HG03442 (cell line): ENCODE data around the gene PCDHA9.
"Not testable (repeated sequence)": the region's sequence is repeated elsewhere in the genome, so short reads cannot be mapped to it uniquely, and the experiment has no call there.

Experiments
- ATAC-seq: cut with Tn5 transposase; IDR thresholded peaks from one replicate; pipeline ENCODE4 v1.9.1; 2021; ENCODE audit warnings: mild to moderate bottlenecking, moderate library complexity; ENCODE audit not compliant: unreplicated experiment

The PCDHA9 gene, protein sequence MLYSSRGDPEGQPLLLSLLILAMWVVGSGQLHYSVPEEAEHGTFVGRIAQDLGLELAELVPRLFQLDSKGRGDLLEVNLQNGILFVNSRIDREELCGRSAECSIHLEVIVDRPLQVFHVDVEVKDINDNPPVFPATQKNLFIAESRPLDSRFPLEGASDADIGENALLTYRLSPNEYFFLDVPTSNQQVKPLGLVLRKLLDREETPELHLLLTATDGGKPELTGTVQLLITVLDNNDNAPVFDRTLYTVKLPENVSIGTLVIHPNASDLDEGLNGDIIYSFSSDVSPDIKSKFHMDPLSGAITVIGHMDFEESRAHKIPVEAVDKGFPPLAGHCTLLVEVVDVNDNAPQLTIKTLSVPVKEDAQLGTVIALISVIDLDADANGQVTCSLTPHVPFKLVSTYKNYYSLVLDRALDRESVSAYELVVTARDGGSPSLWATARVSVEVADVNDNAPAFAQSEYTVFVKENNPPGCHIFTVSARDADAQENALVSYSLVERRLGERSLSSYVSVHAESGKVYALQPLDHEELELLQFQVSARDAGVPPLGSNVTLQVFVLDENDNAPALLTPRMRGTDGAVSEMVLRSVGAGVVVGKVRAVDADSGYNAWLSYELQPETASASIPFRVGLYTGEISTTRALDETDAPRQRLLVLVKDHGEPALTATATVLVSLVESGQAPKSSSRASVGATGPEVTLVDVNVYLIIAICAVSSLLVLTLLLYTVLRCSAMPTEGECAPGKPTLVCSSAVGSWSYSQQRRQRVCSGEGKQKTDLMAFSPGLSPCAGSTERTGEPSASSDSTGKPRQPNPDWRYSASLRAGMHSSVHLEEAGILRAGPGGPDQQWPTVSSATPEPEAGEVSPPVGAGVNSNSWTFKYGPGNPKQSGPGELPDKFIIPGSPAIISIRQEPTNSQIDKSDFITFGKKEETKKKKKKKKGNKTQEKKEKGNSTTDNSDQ

DNA sequence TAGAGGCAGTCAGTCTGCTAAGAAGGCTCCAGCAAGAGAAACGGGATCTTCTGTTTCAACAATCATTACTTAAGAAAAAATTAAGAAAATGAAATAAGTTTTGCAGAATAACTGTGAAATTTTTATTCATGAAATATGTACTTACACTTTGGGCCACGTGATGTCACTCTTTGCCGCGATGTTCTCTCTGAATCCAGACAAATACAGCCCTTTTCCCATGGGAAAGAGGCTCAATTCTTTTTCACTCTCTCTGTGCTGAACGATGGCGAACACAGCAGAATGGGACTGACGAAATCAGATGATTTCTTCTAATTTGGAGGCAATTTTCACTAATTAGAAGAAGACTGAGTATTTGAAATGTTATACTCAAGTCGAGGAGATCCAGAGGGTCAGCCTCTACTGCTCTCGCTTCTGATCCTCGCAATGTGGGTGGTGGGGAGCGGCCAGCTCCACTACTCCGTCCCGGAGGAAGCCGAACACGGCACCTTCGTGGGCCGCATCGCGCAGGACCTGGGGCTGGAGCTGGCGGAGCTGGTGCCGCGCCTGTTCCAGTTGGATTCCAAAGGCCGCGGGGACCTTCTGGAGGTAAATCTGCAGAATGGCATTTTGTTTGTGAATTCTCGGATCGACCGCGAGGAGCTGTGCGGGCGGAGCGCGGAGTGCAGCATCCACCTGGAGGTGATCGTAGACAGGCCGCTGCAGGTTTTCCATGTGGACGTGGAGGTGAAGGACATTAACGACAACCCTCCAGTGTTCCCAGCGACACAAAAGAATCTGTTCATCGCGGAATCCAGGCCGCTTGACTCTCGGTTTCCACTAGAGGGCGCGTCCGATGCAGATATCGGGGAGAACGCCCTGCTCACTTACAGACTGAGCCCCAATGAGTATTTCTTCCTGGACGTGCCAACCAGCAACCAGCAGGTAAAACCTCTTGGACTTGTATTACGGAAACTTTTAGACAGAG, at the start of gene PCDHA9:
Gene PCDHA9 (plus strand): TSS at position 244 of the 964 bp plus-strand sequence. CDS start 114 bp downstream, at position 358.
- not testable (repeated sequence) for ATAC-seq

DNA sequence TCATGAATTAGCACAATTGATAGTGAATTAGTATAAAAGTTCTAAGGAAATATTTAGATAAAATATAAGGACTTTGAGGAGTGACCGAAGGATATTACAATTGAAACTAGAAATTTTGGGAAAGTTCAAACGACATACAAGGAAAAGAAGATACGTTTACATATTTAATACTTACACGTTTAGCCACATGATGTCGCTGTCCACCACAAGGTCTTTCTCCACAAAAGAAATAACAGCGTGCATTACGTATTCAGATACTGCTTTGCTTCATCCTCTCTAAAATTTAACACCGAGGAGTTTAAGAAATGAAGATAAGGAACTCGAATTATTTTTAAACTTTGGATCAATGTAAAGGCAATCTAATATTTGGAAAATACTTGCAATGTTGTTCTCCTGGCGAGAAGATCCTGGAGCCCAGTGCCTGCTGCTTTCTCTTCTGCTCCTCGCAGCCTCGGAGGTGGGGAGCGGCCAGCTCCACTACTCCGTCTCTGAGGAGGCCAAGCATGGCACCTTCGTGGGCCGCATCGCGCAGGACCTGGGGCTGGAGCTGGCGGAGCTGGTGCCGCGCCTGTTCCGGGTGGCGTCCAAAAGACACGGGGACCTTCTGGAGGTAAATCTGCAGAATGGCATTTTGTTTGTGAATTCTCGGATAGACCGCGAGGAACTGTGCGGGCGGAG, 47.2 kb upstream of the PCDHA9 start, which contains the start of gene PCDHA3:
Gene PCDHA3 (plus strand): TSS at position 242 of the 678 bp plus-strand sequence.
- no peak for ATAC-seq

DNA sequence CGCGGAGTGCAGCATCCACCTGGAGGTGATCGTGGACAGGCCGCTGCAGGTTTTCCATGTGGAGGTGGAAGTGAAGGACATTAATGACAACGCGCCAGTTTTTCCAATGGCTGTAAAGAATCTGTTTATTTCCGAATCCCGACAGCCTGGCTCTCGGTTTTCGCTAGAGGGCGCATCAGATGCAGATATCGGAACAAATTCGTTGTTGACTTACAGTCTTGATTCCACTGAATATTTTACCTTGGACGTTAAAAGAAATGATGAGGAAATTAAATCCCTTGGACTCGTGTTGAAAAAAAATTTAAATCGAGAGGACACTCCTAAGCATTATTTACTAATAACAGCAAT, 46.7 kb upstream of the PCDHA9 start:
- no peak for ATAC-seq

DNA sequence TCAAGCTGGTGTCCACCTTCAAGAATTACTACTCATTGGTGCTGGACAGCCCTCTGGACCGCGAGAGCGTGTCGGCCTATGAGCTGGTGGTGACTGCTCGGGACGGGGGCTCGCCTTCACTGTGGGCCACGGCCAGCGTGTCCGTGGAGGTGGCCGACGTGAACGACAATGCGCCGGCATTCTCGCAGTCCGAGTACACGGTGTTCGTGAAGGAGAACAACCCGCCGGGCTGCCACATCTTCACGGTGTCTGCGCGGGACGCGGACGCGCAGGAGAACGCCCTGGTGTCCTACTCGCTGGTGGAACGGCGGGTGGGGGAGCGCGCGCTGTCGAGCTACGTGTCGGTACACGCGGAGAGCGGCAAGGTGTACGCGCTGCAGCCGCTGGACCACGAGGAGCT, 45.8 kb upstream of the PCDHA9 start:
- ATAC-seq: not testable (repeated sequence)

DNA sequence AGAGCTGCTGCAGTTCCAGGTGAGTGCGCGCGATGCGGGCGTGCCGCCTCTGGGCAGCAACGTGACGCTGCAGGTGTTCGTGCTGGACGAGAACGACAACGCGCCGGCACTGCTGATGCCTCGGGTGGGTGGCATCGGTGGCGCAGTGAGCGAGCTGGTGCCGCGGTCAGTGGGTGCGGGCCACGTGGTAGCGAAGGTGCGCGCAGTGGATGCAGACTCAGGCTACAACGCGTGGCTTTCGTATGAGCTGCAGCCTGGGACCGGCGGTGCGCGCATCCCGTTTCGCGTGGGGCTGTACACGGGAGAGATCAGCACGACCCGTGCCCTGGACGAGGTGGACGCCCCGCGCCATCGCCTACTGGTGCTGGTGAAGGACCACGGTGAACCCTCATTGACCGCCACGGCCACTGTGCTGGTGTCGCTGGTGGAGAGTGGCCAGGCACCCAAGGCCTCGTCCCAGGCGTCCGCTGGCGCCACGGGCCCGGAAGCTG, 45.4 kb upstream of the PCDHA9 start:
- no peak for ATAC-seq

DNA sequence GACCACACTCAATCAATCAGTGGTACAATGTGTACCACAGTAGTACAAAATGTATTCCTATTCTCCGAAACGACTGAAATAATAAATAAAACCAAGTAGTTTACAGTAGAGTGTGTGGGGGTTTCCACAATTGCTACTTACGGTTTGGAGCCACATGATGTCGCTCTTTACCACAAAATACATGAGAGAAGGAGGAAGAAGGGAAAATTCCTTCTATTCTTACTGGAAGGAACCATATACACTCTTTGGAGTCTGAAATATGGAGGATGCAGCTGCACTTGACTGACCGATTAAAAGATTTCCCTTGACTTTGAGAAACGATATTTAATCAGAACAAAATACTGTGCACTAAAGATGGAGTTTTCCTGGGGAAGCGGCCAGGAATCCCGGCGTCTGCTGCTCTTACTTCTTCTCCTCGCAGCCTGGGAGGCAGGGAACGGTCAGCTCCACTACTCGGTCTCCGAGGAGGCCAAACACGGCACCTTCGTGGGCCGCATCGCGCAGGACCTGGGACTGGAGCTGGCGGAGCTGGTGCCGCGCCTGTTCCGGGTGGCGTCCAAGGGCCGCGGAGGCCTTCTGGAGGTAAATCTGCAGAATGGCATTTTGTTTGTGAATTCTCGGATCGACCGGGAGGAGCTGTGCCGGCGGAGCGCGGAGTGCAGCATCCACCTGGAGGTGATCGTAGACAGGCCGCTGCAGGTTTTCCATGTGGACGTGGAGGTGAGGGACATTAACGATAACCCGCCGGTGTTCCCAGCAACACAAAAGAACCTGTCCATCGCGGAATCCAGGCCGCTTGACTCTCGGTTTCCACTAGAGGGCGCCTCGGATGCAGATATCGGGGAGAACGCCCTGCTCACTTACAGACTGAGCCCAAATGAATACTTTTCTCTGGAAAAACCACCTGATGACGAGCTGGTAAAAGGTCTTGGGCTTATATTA, 41.1 kb upstream of the PCDHA9 start, which contains the start of gene PCDHA4:
Gene PCDHA4 (plus strand): TSS at position 235 of the 942 bp plus-strand sequence.
- ATAC-seq: no peak

DNA sequence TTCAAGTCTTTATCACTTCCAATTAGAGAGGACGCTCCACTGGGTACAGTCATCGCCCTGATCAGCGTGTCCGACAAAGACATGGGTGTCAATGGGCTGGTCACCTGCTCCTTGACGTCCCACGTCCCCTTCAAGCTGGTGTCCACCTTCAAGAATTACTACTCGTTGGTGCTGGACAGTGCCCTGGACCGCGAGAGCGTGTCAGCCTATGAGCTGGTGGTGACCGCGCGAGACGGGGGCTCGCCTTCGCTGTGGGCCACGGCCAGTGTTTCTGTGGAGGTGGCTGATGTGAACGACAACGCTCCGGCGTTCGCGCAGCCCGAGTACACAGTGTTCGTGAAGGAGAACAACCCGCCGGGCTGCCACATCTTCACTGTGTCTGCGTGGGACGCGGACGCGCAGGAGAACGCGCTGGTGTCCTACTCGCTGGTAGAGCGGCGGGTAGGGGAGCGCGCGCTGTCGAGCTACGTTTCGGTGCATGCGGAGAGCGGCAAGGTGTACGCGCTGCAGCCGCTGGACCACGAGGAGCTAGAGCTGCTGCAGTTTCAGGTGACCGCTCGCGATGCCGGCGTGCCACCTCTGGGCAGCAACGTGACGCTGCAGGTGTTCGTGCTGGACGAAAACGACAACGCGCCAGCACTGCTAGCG, 39.8 kb upstream of the PCDHA9 start:
- ATAC-seq: not testable (repeated sequence)

DNA sequence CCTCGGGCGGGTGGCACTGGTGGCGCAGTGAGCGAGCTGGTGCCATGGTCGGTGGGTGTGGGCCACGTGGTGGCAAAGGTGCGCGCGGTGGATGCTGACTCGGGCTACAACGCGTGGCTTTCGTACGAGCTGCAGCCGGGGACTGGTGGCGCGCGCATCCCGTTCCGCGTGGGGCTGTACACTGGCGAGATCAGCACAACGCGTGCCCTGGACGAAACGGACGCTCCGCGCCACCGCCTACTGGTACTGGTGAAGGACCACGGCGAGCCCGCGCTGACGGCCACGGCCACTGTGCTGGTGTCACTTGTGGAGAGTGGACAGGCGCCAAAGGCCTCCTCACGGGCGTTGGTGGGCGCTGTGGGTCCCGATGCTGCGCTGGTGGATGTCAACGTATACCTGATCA, 39.3 kb upstream of the PCDHA9 start:
- no peak for ATAC-seq

DNA sequence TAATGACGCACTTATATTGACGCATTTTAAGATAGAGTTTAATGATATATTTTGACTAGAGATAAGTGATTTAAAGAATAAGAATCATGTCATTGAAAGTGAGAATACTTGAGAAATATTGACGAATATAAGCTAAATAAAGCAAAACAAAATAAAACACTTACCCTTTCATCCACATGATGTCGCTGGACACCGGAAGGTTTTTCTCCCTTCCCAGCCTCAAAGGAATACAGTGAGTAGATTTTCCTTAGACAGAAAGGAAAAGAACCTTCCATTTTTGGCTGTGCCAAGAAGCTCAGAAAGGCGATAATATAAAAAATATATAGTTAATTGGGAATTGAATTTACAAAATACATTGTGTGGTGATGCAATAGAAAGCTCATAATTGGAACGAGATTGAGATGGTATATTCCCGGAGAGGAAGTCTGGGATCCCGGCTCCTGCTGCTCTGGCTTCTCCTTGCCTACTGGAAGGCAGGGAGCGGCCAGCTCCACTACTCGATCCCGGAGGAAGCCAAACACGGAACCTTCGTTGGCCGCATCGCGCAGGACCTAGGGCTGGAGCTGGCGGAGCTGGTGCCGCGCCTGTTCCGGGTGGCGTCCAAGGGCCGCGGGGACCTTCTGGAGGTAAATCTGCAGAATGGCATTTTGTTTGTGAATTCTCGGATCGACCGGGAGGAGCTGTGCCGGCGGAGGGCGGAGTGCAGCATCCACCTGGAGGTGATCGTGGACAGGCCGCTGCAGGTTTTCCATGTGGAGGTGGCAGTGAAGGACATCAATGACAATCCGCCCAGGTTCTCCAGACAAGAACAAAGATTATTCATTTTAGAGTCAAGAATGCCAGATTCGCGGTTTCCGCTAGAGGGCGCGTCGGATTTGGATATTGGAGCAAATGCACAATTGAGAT, 26.6 kb upstream of the PCDHA9 start, which contains the start of gene PCDHA5:
Gene PCDHA5 (plus strand): TSS at position 239 of the 906 bp plus-strand sequence.
- ATAC-seq: no peak

DNA sequence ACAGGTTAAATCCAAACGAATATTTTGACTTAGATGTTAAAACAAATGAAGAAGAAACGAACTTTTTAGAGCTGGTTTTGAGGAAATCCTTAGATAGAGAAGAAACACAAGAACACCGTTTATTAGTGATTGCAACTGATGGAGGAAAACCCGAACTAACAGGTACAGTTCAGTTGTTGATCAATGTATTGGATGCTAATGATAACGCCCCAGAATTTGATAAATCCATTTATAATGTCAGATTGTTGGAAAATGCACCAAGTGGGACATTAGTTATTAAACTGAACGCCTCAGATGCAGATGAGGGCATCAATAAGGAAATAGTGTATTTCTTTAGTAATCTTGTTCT, 25.9 kb upstream of the PCDHA9 start:
- no peak for ATAC-seq

DNA sequence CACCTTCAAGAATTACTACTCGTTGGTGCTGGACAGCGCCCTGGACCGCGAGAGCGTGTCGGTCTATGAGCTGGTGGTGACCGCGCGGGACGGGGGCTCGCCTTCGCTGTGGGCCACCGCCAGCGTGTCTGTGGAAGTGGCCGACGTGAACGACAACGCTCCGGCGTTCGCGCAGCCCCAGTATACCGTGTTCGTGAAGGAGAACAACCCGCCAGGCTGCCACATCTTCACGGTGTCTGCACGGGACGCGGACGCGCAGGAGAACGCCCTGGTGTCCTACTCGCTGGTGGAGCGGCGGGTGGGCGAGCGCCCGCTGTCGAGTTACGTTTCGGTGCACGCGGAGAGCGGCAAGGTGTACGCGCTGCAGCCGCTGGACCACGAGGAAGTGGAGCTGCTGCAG, 25.2 kb upstream of the PCDHA9 start:
- ATAC-seq: not testable (repeated sequence)

DNA sequence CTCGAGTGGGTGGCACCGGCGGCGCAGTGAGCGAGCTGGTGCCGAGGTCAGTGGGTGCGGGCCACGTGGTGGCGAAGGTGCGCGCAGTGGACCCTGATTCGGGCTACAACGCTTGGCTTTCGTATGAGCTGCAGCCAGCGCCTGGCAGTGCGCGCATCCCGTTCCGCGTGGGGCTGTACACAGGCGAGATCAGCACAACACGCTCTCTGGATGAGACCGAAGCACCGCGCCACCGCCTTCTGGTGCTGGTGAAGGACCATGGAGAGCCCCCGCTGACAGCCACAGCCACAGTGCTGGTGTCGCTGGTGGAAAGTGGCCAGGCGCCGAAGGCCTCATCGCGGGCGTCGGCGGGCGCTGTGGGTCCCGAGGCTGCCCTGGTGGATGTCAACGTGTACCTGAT, 24.7 kb upstream of the PCDHA9 start:
- ATAC-seq: no peak

DNA sequence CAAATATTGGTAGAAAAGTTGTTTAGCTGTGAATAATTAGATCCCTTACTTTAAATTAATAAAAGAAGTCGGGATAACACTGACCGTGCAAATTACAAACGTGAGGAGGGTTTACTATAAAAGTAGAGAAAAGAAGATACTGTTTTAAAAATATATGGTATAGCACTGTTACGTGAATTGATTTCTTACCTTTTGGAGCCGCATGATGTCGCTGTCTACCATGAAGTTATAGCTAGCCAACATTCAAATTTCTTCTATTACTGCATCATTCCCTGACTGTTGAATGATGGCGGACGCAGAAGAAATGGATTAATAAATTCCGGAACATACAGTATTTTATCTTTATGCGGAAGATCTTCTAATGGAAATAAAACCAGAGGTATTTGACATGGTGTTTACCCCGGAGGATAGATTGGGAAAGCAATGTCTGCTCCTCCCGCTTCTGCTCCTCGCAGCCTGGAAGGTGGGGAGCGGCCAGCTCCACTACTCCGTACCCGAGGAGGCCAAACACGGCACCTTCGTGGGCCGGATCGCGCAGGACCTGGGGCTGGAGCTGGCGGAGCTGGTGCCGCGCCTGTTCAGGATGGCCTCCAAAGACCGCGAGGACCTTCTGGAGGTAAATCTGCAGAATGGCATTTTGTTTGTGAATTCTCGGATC, 20.3 kb upstream of the PCDHA9 start, which contains the start of gene PCDHA6:
Gene PCDHA6 (plus strand): TSS at position 257 of the 658 bp plus-strand sequence. CDS start 132 bp downstream, at position 389.
- no peak for ATAC-seq

DNA sequence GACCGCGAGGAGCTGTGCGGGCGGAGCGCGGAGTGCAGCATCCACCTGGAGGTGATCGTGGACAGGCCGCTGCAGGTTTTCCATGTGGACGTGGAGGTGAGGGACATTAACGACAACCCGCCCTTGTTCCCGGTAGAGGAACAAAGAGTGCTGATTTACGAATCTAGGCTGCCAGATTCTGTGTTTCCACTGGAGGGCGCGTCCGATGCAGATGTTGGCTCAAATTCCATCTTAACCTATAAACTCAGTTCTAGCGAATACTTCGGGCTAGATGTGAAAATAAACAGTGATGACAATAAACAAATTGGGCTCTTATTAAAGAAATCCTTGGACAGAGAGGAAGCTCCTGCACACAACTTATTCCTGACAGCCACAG, 19.8 kb upstream of the PCDHA9 start:
- ATAC-seq: no peak

DNA sequence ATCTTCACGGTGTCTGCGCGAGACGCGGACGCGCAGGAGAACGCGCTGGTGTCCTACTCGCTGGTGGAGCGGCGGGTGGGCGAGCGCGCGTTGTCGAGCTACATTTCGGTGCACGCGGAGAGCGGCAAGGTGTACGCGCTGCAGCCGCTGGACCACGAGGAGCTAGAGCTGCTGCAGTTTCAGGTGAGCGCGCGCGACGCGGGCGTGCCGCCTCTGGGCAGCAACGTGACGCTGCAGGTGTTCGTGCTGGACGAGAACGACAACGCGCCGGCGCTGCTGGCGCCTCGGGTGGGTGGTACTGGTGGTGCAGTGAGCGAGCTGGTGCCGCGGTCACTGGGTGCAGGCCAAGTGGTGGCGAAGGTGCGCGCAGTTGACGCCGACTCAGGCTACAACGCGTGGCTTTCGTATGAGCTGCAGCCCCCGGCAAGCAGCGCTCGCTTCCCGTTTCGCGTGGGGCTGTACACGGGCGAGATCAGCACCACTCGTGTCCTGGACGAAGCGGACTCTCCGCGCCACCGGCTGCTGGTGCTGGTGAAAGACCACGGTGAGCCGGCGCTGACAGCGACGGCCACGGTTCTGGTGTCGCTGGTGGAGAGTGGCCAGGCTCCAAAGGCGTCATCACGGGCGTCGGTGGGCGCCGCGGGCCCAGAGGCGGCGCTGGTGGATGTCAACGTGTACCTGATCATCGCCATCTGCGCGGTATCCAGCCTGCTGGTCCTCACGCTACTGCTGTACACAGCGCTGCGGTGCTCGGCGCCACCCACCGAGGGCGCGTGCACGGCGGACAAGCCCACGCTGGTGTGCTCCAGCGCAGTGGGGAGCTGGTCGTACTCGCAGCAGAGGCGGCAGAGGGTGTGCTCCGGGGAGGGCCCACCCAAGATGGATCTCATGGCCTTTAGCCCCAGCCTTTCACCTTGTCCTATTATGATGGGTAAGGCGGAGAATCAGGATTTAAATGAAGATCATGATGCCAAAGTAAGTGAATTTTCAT, 18.4 kb upstream of the PCDHA9 start:
- not testable (repeated sequence) for ATAC-seq
